Neural progenitor cell (in vitro differentiated cells): ENCODE data around the gene SPACA9. TPM values are rescaled to one million over a fixed set of nuclear protein-coding genes. Genes with fewer than 3 reads are reported as not detected.

ENCODE experiments used
- DNase-seq: peaks from one replicate; pipeline ENCODE4 v3.0.0-alpha.2; 2016; ENCODE audit warnings: low spot score
- H2AFZ ChIP-seq: fragments of 200-600 bp; sonication (generic); replicated peaks from 2 replicates; pipeline ENCODE4 v1.6.1; 2016; ENCODE audit warnings: antibody characterized with exemption
- H3F3A ChIP-seq: fragments of 200-600 bp; sonication (generic); 2 replicates; pipeline ENCODE4 v1.6.1; 2016; ENCODE audit warnings: antibody characterized with exemption, low read depth
- H3K27ac ChIP-seq: fragments of 200-600 bp; sonication (generic); 2 replicates; pipeline ENCODE4 v1.5.1; 2016; ENCODE audit warnings: mild to moderate bottlenecking
- H3K27me3 ChIP-seq: fragments of 200-600 bp; sonication (generic); 2 replicates; pipeline ENCODE4 v1.6.1; 2016; ENCODE audit warnings: mild to moderate bottlenecking, moderate library complexity
- H3K36me3 ChIP-seq: fragments of 200-600 bp; sonication (generic); 2 replicates; pipeline ENCODE4 v1.5.1; 2016
- H3K4me1 ChIP-seq: fragments of 200-600 bp; sonication (generic); 2 replicates; pipeline ENCODE4 v1.6.1; 2016; ENCODE audit warnings: mixed run types
- H3K4me2 ChIP-seq: fragments of 200-600 bp; sonication (generic); 2 replicates; pipeline ENCODE4 v1.6.1; 2016
- H3K4me3 ChIP-seq: fragments of 200-600 bp; sonication (generic); 2 replicates; pipeline ENCODE4 v1.5.1; 2016
- H3K79me2 ChIP-seq: fragments of 200-600 bp; sonication (generic); 2 replicates; pipeline ENCODE4 v1.6.1; 2016; ENCODE audit warnings: low read depth
- H3K9ac ChIP-seq: fragments of 200-600 bp; sonication (generic); 2 replicates; pipeline ENCODE4 v1.6.1; 2016
- H3K9me3 ChIP-seq: fragments of 200-600 bp; sonication (generic); 2 replicates; pipeline ENCODE4 v1.5.1; 2016; ENCODE audit warnings: low read depth
- H4K20me1 ChIP-seq: fragments of 200-600 bp; sonication (generic); 2 replicates; pipeline ENCODE4 v1.6.1; 2016; ENCODE audit warnings: low read depth
- H3K27ac Mint-ChIP-seq: 3 replicates; pipeline ENCODE4 v1.8.0; 2021; ENCODE audit warnings: mixed read lengths
- H3K27me3 Mint-ChIP-seq: 2 replicates; pipeline ENCODE4 v1.8.0; 2022; ENCODE audit warnings: low read depth, mild to moderate bottlenecking, inconsistent platforms, moderate library complexity, mixed read lengths; ENCODE audit not compliant: insufficient read depth
- H3K36me3 Mint-ChIP-seq: 3 replicates; pipeline ENCODE4 v1.8.0; 2021; ENCODE audit warnings: mixed read lengths
- H3K4me1 Mint-ChIP-seq: 3 replicates; pipeline ENCODE4 v1.8.0; 2021; ENCODE audit warnings: mixed read lengths
- H3K4me3 Mint-ChIP-seq: 3 replicates; pipeline ENCODE4 v1.8.0; 2021; ENCODE audit warnings: mild to moderate bottlenecking, moderate library complexity, mixed read lengths
- H3K9me3 Mint-ChIP-seq: 3 replicates; pipeline ENCODE4 v1.8.0; 2020; ENCODE audit warnings: mixed read lengths
- EZH2 ChIP-seq: fragments of 200-600 bp; sonication (generic); IDR thresholded peaks from 2 replicates; pipeline ENCODE4 v1.6.1; 2017; ENCODE audit warnings: antibody characterized with exemption, mild to moderate bottlenecking, moderate library complexity
- EZH2phosphoT487 ChIP-seq: fragments of 200-600 bp; sonication (generic); IDR thresholded peaks from 2 replicates; pipeline ENCODE4 v1.6.1; 2017; ENCODE audit warnings: antibody characterized with exemption
- total RNA-seq: library from RNA; depleted of rRNA; stranded (reverse); fragments of >200 nt; gene quantifications from 2 replicates; pipeline ENCODE4 v1.2.3, GENCODE V29; 2015; ENCODE audit warnings: low replicate concordance
- TF ChIP-seq, protein P1 (sequence below): fragments of 200-600 bp; sonication (generic); IDR thresholded peaks from 2 replicates; pipeline ENCODE4 v1.5.1; 2017; ENCODE audit warnings: antibody characterized with exemption, mild to moderate bottlenecking

SPACA9 gene
- total RNA-seq, 1 donor from 2014 or later = 1.9 TPM

DNA sequence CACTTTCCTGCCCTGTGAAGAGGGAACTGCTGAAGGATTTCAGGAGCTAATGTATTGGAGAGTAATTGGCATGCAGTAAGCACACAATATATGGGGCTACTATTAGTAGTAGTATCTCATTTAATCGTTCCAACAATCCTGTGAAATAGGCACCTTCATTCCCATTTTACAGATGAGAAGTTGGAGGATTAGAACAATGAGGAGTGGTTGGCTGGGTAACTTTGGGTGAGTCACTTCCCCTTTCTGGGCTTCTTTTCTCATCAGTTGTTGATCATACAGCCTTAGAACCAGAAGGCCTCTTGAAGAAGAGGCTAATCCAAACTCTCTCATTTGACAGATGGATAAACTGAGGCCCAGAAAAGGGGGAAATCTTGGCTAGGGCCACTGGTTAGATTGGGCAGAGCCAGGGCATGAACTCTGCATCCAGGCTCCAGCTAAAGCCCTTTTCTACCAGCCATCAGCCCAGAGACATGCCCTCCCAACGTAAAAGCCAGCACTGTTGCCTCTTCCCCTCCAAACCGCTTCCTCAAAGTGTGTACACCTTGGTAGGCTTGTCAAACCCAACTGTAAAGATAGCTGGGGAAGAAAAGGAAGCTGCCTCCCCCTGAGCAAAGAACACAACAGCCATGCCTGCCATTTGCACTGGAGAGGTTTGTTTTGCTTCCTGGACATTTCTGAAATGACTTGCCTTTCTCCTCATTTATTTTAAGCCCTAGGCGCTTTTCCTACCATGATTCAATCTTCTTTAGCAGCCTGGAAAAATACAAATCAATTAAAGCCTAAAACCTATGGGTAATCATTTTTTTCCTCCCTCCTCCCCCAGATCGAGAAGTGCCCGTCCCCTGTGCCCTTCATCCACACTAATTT, 992 bp downstream of the SPACA9 start:
- Histone ChIP-seq H3F3A (peaks cover 22% of the 10 kb centered on the region), H3K9me3 (no peaks in the 10 kb centered on the region), H3K79me2 (no peaks in the 10 kb centered on the region), H3K27ac (no peak overlapping the region), H4K20me1 (no peaks in the 10 kb centered on the region), H3K4me1 (no peaks in the 10 kb centered on the region), H3K36me3 (no peaks in the 10 kb centered on the region), H3K4me3 (peak overlapping the region; percentile 85), H3K9ac (no peak overlapping the region), H3K27me3 (peaks cover 30% of the 10 kb centered on the region), H2AFZ (no peak overlapping the region), H3K4me2 (no peak overlapping the region)
- no peak for TF ChIP-seq EZH2phosphoT487
- TF ChIP-seq EZH2 = no peak
- TF ChIP-seq, protein P1, sequence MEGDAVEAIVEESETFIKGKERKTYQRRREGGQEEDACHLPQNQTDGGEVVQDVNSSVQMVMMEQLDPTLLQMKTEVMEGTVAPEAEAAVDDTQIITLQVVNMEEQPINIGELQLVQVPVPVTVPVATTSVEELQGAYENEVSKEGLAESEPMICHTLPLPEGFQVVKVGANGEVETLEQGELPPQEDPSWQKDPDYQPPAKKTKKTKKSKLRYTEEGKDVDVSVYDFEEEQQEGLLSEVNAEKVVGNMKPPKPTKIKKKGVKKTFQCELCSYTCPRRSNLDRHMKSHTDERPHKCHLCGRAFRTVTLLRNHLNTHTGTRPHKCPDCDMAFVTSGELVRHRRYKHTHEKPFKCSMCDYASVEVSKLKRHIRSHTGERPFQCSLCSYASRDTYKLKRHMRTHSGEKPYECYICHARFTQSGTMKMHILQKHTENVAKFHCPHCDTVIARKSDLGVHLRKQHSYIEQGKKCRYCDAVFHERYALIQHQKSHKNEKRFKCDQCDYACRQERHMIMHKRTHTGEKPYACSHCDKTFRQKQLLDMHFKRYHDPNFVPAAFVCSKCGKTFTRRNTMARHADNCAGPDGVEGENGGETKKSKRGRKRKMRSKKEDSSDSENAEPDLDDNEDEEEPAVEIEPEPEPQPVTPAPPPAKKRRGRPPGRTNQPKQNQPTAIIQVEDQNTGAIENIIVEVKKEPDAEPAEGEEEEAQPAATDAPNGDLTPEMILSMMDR = no peak
- no peak for DNase-seq
- Mint-ChIP-seq H3K36me3 (no peaks in the 10 kb centered on the region), H3K9me3 (no peaks in the 10 kb centered on the region), H3K27ac (peak overlapping the region; percentile 39), H3K27me3 (peaks cover 5% of the 10 kb centered on the region), H3K4me3 (peak overlapping the region; percentile 89), H3K4me1 (peaks cover 19% of the 10 kb centered on the region)

GRCh38 chr9:132880324-132880661, 1.6 kb downstream of the SPACA9 start:
- no peaks in the 10 kb centered on the region for H3K9me3 ChIP-seq
- H3K4me2 ChIP-seq = no peak overlapping the region
- no peaks in the 10 kb centered on the region for H3K36me3 ChIP-seq
- no peaks in the 10 kb centered on the region for H3K36me3 Mint-ChIP-seq
- no peak overlapping the region for H3K27ac ChIP-seq
- no peak overlapping the region for H2AFZ ChIP-seq
- H3F3A ChIP-seq = peaks cover 22% of the 10 kb centered on the region
- H3K4me3 Mint-ChIP-seq = peak overlapping the region; percentile 89
- H3K9ac ChIP-seq = no peak overlapping the region
- no peaks in the 10 kb centered on the region for H3K9me3 Mint-ChIP-seq
- H3K27me3 Mint-ChIP-seq = peaks cover 5% of the 10 kb centered on the region
- peaks cover 30% of the 10 kb centered on the region for H3K27me3 ChIP-seq
- peak; percentile 25 for DNase-seq
- no peaks in the 10 kb centered on the region for H3K4me1 ChIP-seq
- TF ChIP-seq, protein P1 = no peak
- TF ChIP-seq EZH2phosphoT487 = no peak
- no peak for TF ChIP-seq EZH2
- H3K27ac Mint-ChIP-seq = no peak overlapping the region
- no peaks in the 10 kb centered on the region for H4K20me1 ChIP-seq
- H3K79me2 ChIP-seq = no peaks in the 10 kb centered on the region
- H3K4me1 Mint-ChIP-seq = peaks cover 19% of the 10 kb centered on the region
- no peak overlapping the region for H3K4me3 ChIP-seq

DNA sequence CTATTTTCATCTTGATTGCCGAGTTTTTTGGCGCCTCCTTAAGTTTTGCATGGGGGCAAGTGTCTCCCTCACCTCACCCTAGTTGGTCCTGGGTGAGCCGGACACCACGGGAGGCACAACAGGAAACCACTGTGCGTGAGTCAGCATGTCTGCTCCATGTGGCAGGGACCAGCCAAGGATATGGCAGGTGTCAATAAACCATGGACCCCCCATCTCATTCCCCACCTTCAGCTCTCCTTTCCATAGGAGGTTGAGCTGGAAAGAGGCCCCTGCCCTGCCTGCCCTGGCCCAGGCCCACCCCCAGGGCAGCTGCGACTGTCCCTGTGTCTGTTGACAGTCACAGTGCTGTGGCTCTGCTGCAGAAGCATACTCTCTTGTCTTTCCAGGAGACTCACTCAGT, 3.1 kb downstream of the SPACA9 start:
- Histone ChIP-seq H3K9me3 (no peaks in the 10 kb centered on the region), H3K27ac (no peak overlapping the region), H3F3A (peaks cover 22% of the 10 kb centered on the region), H3K27me3 (peaks cover 23% of the 10 kb centered on the region), H3K9ac (no peak overlapping the region), H3K36me3 (no peaks in the 10 kb centered on the region), H2AFZ (no peak overlapping the region), H3K79me2 (no peaks in the 10 kb centered on the region), H3K4me3 (no peak overlapping the region), H4K20me1 (no peaks in the 10 kb centered on the region), H3K4me1 (no peaks in the 10 kb centered on the region), H3K4me2 (no peak overlapping the region)
- DNase-seq = no peak
- H3K9me3 Mint-ChIP-seq = no peaks in the 10 kb centered on the region
- no peak overlapping the region for H3K4me3 Mint-ChIP-seq
- no peak overlapping the region for H3K27ac Mint-ChIP-seq
- no peak for TF ChIP-seq EZH2phosphoT487
- TF ChIP-seq EZH2 = no peak
- TF ChIP-seq, protein P1 = no peak
- H3K4me1 Mint-ChIP-seq = peaks cover 17% of the 10 kb centered on the region
- H3K27me3 Mint-ChIP-seq = peaks cover 2% of the 10 kb centered on the region
- H3K36me3 Mint-ChIP-seq = no peaks in the 10 kb centered on the region
